A549 treated with AZD2906 at 1 μM for 4 hours (cell line): ENCODE measurements around the gene TMEM35A. TPM values are rescaled to one million over a fixed set of nuclear protein-coding genes. Genes with fewer than 3 reads are reported as not detected.

Experiments
- total RNA-seq: library from RNA; stranded (reverse); fragments of 200-300 nt; extraction: Qiagen RNA extraction; gene quantifications from 5 replicates; pipeline ENCODE4 v1.2.3, GENCODE V29; 2022

Gene TMEM35A
- total RNA-seq: not detected in 5 replicates

GRCh38 chrX:101078716-101079598 is at the start of gene TMEM35A:
Gene TMEM35A (plus strand): TSS chrX:101078879. CDS start chrX:101079003, 124 bp downstream.

DNA sequence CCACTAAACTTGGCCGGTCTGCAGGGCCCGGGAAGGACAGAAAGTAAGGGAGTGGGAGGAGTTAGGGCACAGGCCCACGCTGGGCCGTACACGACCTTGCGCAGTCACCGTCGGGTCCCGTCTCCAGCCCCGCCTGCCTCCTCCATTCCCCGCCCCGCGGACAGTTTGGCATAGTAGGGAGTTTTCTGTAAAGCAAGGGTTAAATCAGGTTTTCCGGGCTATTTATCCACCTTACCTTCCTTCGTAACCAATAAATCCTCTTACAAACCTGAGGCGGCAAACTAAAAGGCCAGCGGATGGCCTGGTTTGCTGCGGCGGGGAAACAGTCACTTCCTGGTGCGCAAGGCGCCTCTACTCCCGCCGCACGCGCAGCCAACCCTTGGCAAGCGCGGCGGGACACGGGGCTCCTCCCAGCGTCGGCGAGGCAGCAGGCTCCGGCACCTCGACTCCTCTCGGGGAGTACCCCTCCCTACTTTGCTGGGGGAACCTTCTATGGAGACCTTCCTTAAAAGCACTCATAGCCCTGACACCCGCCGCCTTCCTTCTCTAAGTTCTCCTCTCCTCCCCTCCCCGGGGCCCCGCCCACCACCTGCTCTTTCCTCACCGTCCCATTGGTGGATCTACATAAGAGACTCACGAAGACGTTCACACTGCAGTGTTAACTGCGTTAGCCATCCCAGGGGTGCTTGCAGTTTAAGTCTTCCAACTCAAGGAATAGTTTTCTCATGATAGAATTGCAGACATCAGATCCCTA is 27.0 kb upstream of the TMEM35A start, which contains the start of gene TRMT2B:
TSS of gene TRMT2B (minus strand) at position 563 of the 754 bp plus-strand sequence. CDS start 9,822 bp downstream, outside the sequence.

GRCh38 chrX:101097546-101098453 is 19.1 kb downstream of the TMEM35A start, which contains the start of gene CENPI:
Gene CENPI (plus strand): TSS chrX:101098204. CDS start chrX:101101071, 2,867 bp downstream.

Other genes starting within 250 kb of the TMEM35A start
- gene NOX1, start 204.5 kb upstream of the TMEM35A start, total RNA-seq: 0.06 to 0.18 TPM (median 0.10 TPM) in 3 of 5 replicates, not detected in the others
- 0.73 to 0.94 TPM (median 0.91 TPM) in 5 replicates for gene XKRX, start 150.0 kb upstream of the TMEM35A start, total RNA-seq
- gene ARL13A, start 109.2 kb upstream of the TMEM35A start, total RNA-seq: 0.09 to 0.19 TPM (median 0.17 TPM) in 5 replicates
- gene TRMT2B, start 26.8 kb upstream of the TMEM35A start, total RNA-seq: 13.5 to 17.1 TPM (median 14.4 TPM) in 5 replicates
- gene CENPI, start 19.3 kb downstream of the TMEM35A start, total RNA-seq: 11.0 to 14.9 TPM (median 13.1 TPM) in 5 replicates
- 0.14 to 0.18 TPM (median 0.16 TPM) in 5 replicates for gene DRP2, start 140.9 kb downstream of the TMEM35A start, total RNA-seq
- 0.08 to 0.23 TPM (median 0.10 TPM) in 5 replicates for gene TAF7L, start 212.5 kb downstream of the TMEM35A start, total RNA-seq